SK-N-SH treated with all-trans-retinoic acid at 6 μM for 48 hours (cell line): ENCODE data around the gene GBX1.

Experiments used
- BACH2 ChIP-seq: fragments of 250-450 bp; sonication (Bioruptor Pico); IDR thresholded peaks from 2 replicates; pipeline ENCODE4 v1.9.0; 2021; ENCODE audit warnings: mild to moderate bottlenecking, borderline replicate concordance
- CSRNP3 ChIP-seq: fragments of 250-450 bp; sonication (Bioruptor Pico); IDR thresholded peaks from 2 replicates; pipeline ENCODE4 v1.5.1; 2021; ENCODE audit warnings: mild to moderate bottlenecking, moderate library complexity
- OSR1 ChIP-seq: fragments of 250-450 bp; sonication (Bioruptor Pico); IDR thresholded peaks from 2 replicates; pipeline ENCODE4 v1.8.0; 2022; ENCODE audit warnings: moderate library complexity, mild to moderate bottlenecking, inconsistent platforms
- PATZ1 ChIP-seq: fragments of 250-450 bp; sonication (Bioruptor Pico); IDR thresholded peaks from 2 replicates; pipeline ENCODE4 v1.8.0; 2020; ENCODE audit warnings: mild to moderate bottlenecking, moderate library complexity, borderline replicate concordance
- PPARA ChIP-seq: fragments of 250-450 bp; sonication (Bioruptor Pico); IDR thresholded peaks from 2 replicates; pipeline ENCODE4 v1.5.0; 2020; ENCODE audit warnings: mild to moderate bottlenecking, borderline replicate concordance
- SNAI2 ChIP-seq: fragments of 250-450 bp; sonication (Bioruptor Pico); IDR thresholded peaks from 2 replicates; pipeline ENCODE4 v1.5.0; 2020; ENCODE audit warnings: mild to moderate bottlenecking, moderate library complexity
- TSHZ2 ChIP-seq: fragments of 250-450 bp; sonication (Bioruptor Pico); IDR thresholded peaks from 2 replicates; pipeline ENCODE4 v1.5.0; 2020; ENCODE audit warnings: mild to moderate bottlenecking, moderate library complexity
- ZFP30 ChIP-seq: fragments of 450-650 bp; formaldehyde crosslinking; IDR thresholded peaks from 2 replicates; pipeline ENCODE4 v1.5.0; 2022; ENCODE audit warnings: mild to moderate bottlenecking, moderate library complexity
- ZNF565 ChIP-seq: fragments of 450-650 bp; formaldehyde crosslinking; conservative IDR thresholded peaks from 2 replicates; pipeline ENCODE4 v1.5.0; 2020; ENCODE audit warnings: low read depth, mild to moderate bottlenecking, moderate library complexity
- ZNF70 ChIP-seq: fragments of 450-650 bp; formaldehyde crosslinking; IDR thresholded peaks from 2 replicates; pipeline ENCODE4 v1.5.0; 2020; ENCODE audit warnings: mild to moderate bottlenecking, moderate library complexity
- ZNF8 ChIP-seq: fragments of 450-650 bp; formaldehyde crosslinking; IDR thresholded peaks from 2 replicates; pipeline ENCODE4 v1.5.0; 2020; ENCODE audit warnings: mild to moderate bottlenecking, moderate library complexity

- TF ChIP-seq BACH2 (no peak), ZFP30 (no peak), ZNF8 (CRISPR knock-in tag) (no peak), OSR1 (CRISPR knock-in tag) (no peak), SNAI2 (CRISPR knock-in tag) (no peak), ZNF565 (CRISPR knock-in tag) (no peak), PATZ1 (CRISPR knock-in tag) (no peak), ZNF70 (no peak), CSRNP3 (CRISPR knock-in tag) (no peak), PPARA (CRISPR knock-in tag) (no peak), TSHZ2 (CRISPR knock-in tag) (no peak)
These were observed 46.3 kb upstream of the GBX1 start for GRCh38 chr7:151213826-151214225.
